Ascending aorta (tissue), 2 donors: ENCODE results near the gene BBOX1. TPM values are rescaled to one million over a fixed set of nuclear protein-coding genes. Genes with fewer than 3 reads are reported as not detected.
A peak's percentile ranks its signal among the peaks of the same experiment; 100 is the strongest.

ENCODE experiments used
- DNase-seq, 2 donors: peaks; one replicate each; pipeline ENCODE4 v3.0.0-alpha.2; 2019; ENCODE audit warnings: low spot score in 2 of 2
- H3K27ac ChIP-seq, 2 donors: fragments of 200-600 bp; sonication (generic); one replicate each; pipeline ENCODE4 v1.5.1; 2016 to 2017; ENCODE audit warnings: mild to moderate bottlenecking in 1 of 2
- H3K27me3 ChIP-seq: fragments of 200-600 bp; sonication (generic); one replicate; pipeline ENCODE4 v1.5.1; 2017
- H3K36me3 ChIP-seq, 2 donors: fragments of 200-600 bp; sonication (generic); one replicate each; pipeline ENCODE4 v1.5.1; 2016
- H3K4me1 ChIP-seq, 2 donors: fragments of 200-600 bp; sonication (generic); one replicate each; pipeline ENCODE4 v1.5.1; 2016 to 2017; ENCODE audit warnings: mild to moderate bottlenecking in 1 of 2
- H3K4me3 ChIP-seq, 2 donors: fragments of 200-600 bp; sonication (generic); one replicate each; pipeline ENCODE4 v1.5.1; 2016 to 2017; ENCODE audit warnings: mild to moderate bottlenecking in 1 of 2
- H3K9me3 ChIP-seq, 2 donors: fragments of 200-600 bp; sonication (generic); one replicate each; pipeline ENCODE4 v1.5.1; 2016
- CTCF ChIP-seq, 3 experiments: fragments of 200-600 bp in 2 of 3; fragments of 450-650 bp in 1 of 3; sonication (generic) in 2 of 3; IDR thresholded peaks; one replicate each; pipeline ENCODE4 v1.5.1; 2016 to 2019; ENCODE audit warnings: antibody characterized with exemption in 3 of 3, mild to moderate bottlenecking in 1 of 3, moderate library complexity in 1 of 3
- intact Hi-C: fragments of 100-400 bp; cut with DNase I; formaldehyde crosslinking; loops from one replicate; pipeline ENCODE4 v1.15.1; 2023
- total RNA-seq: library from RNA; depleted of rRNA; stranded (reverse); fragments of >200 nt; gene quantifications from one replicate; pipeline ENCODE4 v1.1.0, GENCODE V29; 2016

BBOX1 gene
- total RNA-seq = not detected

- Histone ChIP-seq H3K36me3 (no peaks in the 10 kb centered on the region), H3K9me3 (peaks cover 0 to 13% of the 10 kb centered on the region in 2 donors), H3K27ac (peak within 1 kb of the TSS; percentile 9 to 42), H3K27me3 (no peaks in the 10 kb centered on the region), H3K4me3 (no peak within 1 kb of the TSS), H3K4me1 (no peaks in the 10 kb centered on the region)
- intact Hi-C loops = no loop called here
- no peak for TF ChIP-seq CTCF (IDR thresholded peaks at IDR 0.05)
- no peak for DNase-seq
Observed at GRCh38 chr11:27040302-27041115, at the start of gene BBOX1. Gene BBOX1, plus strand, starts transcription at chr11:27040815. Its CDS starts 14,616 bp downstream, at chr11:27055431.

- H3K4me3 ChIP-seq = peak overlapping the region in 1 of 2 donors; percentile 93
- H3K9me3 ChIP-seq = no peaks in the 10 kb centered on the region
- peak overlapping the region; percentile 81 to 92 for H3K27ac ChIP-seq
- H3K4me1 ChIP-seq = peaks cover 7 to 16% of the 10 kb centered on the region in 2 donors
- DNase-seq = no peak
- no peak for TF ChIP-seq CTCF (IDR thresholded peaks at IDR 0.05)
- intact Hi-C loops = loop anchor here (1.0 to 5.0 kb wide), 3 partner anchors 44 to 170 kb away; no protein-coding TSS in a partner anchor
- H3K36me3 ChIP-seq = no peaks in the 10 kb centered on the region
- no peaks in the 10 kb centered on the region for H3K27me3 ChIP-seq
Observed at GRCh38 chr11:26992031-26992541, 48.5 kb upstream of the BBOX1 start.

- TF ChIP-seq CTCF (IDR thresholded peaks at IDR 0.05) = no peak
- H3K27me3 ChIP-seq = no peaks in the 10 kb centered on the region
- H3K4me1 ChIP-seq = peaks cover 7 to 9% of the 10 kb centered on the region in 2 donors
- peak within 1 kb of the TSS; percentile 81 to 92 for H3K27ac ChIP-seq
- H3K4me3 ChIP-seq = peak within 1 kb of the TSS; percentile 60 to 93
- H3K9me3 ChIP-seq = no peaks in the 10 kb centered on the region
- intact Hi-C loops = loop anchor here (2.0 to 5.0 kb wide), 5 partner anchors 68 to 235 kb away; no protein-coding TSS in a partner anchor
- H3K36me3 ChIP-seq = peaks cover 0 to 3% of the 10 kb centered on the region in 2 donors
- DNase-seq = peak in 1 of 2 donors; percentile 73
Observed at GRCh38 chr11:26993965-26994457, 46.6 kb upstream of the BBOX1 start, which contains the start of gene FIBIN. Gene FIBIN, plus strand, starts transcription at chr11:26994112. Its CDS starts 415 bp downstream, at chr11:26994527.

- intact Hi-C loops = loop anchor here (2.0 to 5.0 kb wide), 5 partner anchors 68 to 236 kb away; no protein-coding TSS in a partner anchor
- no peaks in the 10 kb centered on the region for H3K27me3 ChIP-seq
- peaks cover 0 to 3% of the 10 kb centered on the region in 2 donors for H3K36me3 ChIP-seq
- peak overlapping the region; percentile 60 to 93 for H3K4me3 ChIP-seq
- peak in 1 of 3 experiments; percentile 13 for TF ChIP-seq CTCF (IDR thresholded peaks at IDR 0.05)
- DNase-seq = peak in 1 of 2 donors; percentile 8
- peak overlapping the region; percentile 81 to 92 for H3K27ac ChIP-seq
- H3K4me1 ChIP-seq = peaks cover 7 to 9% of the 10 kb centered on the region in 2 donors
- no peaks in the 10 kb centered on the region for H3K9me3 ChIP-seq
Observed at GRCh38 chr11:26994631-26995095, 46.0 kb upstream of the BBOX1 start.

GRCh38 chr11:26995701-26996460, 44.7 kb upstream of the BBOX1 start:
- intact Hi-C loops = loop anchor here (2.0 kb wide), 3 partner anchors 153 to 237 kb away; no protein-coding TSS in a partner anchor
- no peaks in the 10 kb centered on the region for H3K9me3 ChIP-seq
- TF ChIP-seq CTCF (IDR thresholded peaks at IDR 0.05) = no peak
- DNase-seq = no peak
- no peaks in the 10 kb centered on the region for H3K27me3 ChIP-seq
- H3K27ac ChIP-seq = peak overlapping the region; percentile 81 to 92
- H3K36me3 ChIP-seq = peaks cover 0 to 3% of the 10 kb centered on the region in 2 donors
- H3K4me3 ChIP-seq = peak overlapping the region; percentile 60 to 93
- peaks cover 7 to 11% of the 10 kb centered on the region in 2 donors for H3K4me1 ChIP-seq
